B cell (primary cell): ENCODE data around the gene MYH10. TPM values are rescaled to one million over a fixed set of nuclear protein-coding genes. Genes with fewer than 3 reads are reported as not detected.

Source experiments
- ATAC-seq: fragments of 200-7000 bp; cut with Tn5 transposase; one replicate; pipeline ENCODE4 v1.10.0; 2021; ENCODE audit warnings: low read depth, mild to moderate bottlenecking, moderate number of reproducible peaks, moderate library complexity
- CTCF ChIA-PET: fragments of 350-600 bp; sonication (Branson Sonifier 250); formaldehyde crosslinking; loops from one replicate; lab custom pipeline; 2021; ENCODE audit warnings: antibody characterized with exemption, inconsistent platforms; lab: Charles Lee
- POLR2A ChIA-PET: fragments of 350-600 bp; sonication (Branson Sonifier 250); formaldehyde crosslinking; loops from one replicate; lab custom pipeline; 2021; ENCODE audit warnings: antibody characterized with exemption; lab: Charles Lee
- DNase-seq: peaks from one replicate; pipeline ENCODE4 v3.0.0; 2013
- H2AFZ ChIP-seq: 2 replicates; pipeline ENCODE4 v1.6.1; 2012; ENCODE audit warnings: mild to moderate bottlenecking, low read depth, low read length; ENCODE audit not compliant: insufficient read depth, poor library complexity, severe bottlenecking
- H3K27ac ChIP-seq, 2 donors: 1 replicate in 1 of 2; 2 replicates in 1 of 2; pipeline ENCODE4 v1.5.1; 2012 to 2013; ENCODE audit warnings: low read length in 2 of 2, mild to moderate bottlenecking in 2 of 2, moderate library complexity in 1 of 2
- H3K27me3 ChIP-seq, 4 experiments: fragments of 200-600 bp in 1 of 4; sonication (generic) in 1 of 4; replicated peaks in 1 of 4; 1 replicate in 2 of 4; 2 replicates in 2 of 4; pipeline versions ENCODE4 v1.6.1 to v1.7.0; 2013 to 2016; ENCODE audit warnings: low read length in 3 of 4, mild to moderate bottlenecking in 2 of 4, mixed read lengths in 1 of 4, moderate library complexity in 1 of 4; ENCODE audit not compliant: insufficient read depth in 4 of 4, control insufficient read depth in 3 of 4; ENCODE audit errors: control extremely low read depth in 1 of 4
- H3K36me3 ChIP-seq, 2 experiments: replicated peaks in 1 of 2; 1 replicate in 1 of 2; 2 replicates in 1 of 2; pipeline versions ENCODE4 v1.6.1 to v1.7.1; 2013; ENCODE audit warnings: low read length in 1 of 2; ENCODE audit not compliant: insufficient read depth in 2 of 2, control insufficient read depth in 1 of 2; ENCODE audit errors: control extremely low read depth in 1 of 2, extremely low read depth in 1 of 2
- H3K4me1 ChIP-seq, 2 donors: fragments of 200-600 bp in 1 of 2; sonication (generic) in 1 of 2; 1 replicate in 1 of 2; 2 replicates in 1 of 2; pipeline versions ENCODE4 v1.5.1 to v1.6.1; 2013 to 2017; ENCODE audit warnings: low read length in 2 of 2; ENCODE audit not compliant: control insufficient read depth in 2 of 2, insufficient read depth in 2 of 2
- H3K4me2 ChIP-seq: replicated peaks from 2 replicates; pipeline ENCODE3; 2012; ENCODE audit warnings: mild to moderate bottlenecking, low read depth, low read length; ENCODE audit not compliant: poor library complexity, severe bottlenecking
- H3K4me3 ChIP-seq, 5 experiments: fragments of 200-600 bp in 1 of 5; sonication (generic) in 1 of 5; 1 replicate in 3 of 5; 2 replicates in 2 of 5; pipeline versions ENCODE4 v1.5.1 to v1.7.0; 2011 to 2016; ENCODE audit warnings: low read length in 4 of 5, mild to moderate bottlenecking in 4 of 5, low read depth in 2 of 5, control low read depth in 1 of 5, moderate library complexity in 1 of 5; ENCODE audit not compliant: insufficient read depth in 1 of 5; ENCODE audit errors: control extremely low read depth in 1 of 5, extremely low read depth in 1 of 5
- H3K79me2 ChIP-seq: fragments of 200-600 bp; sonication (generic); one replicate; pipeline ENCODE4 v1.6.0; 2016; ENCODE audit warnings: low read length; ENCODE audit not compliant: control insufficient read depth, insufficient read depth
- H3K9ac ChIP-seq: fragments of 200-600 bp; sonication (generic); 2 replicates; pipeline ENCODE4 v1.6.1; 2017; ENCODE audit warnings: mild to moderate bottlenecking, low read length, moderate library complexity
- H3K9me3 ChIP-seq, 3 donors: one replicate each; pipeline versions ENCODE4 v1.6.1 to v1.7.1; 2013; ENCODE audit warnings: low read length in 2 of 3; ENCODE audit not compliant: control insufficient read depth in 2 of 3, insufficient read depth in 1 of 3; ENCODE audit errors: control extremely low read depth in 1 of 3
- H4K20me1 ChIP-seq: 2 replicates; pipeline ENCODE4 v1.6.0; 2012; ENCODE audit warnings: mild to moderate bottlenecking, low read length; ENCODE audit not compliant: insufficient read depth, control insufficient read depth, poor library complexity, severe bottlenecking
- H3K27ac Mint-ChIP-seq: one replicate; pipeline ENCODE4 v1.8.0; 2021; ENCODE audit warnings: mixed read lengths
- H3K27me3 Mint-ChIP-seq: one replicate; pipeline ENCODE4 v1.8.0; 2021; ENCODE audit warnings: mixed read lengths
- H3K4me1 Mint-ChIP-seq: one replicate; pipeline ENCODE4 v1.8.0; 2021; ENCODE audit warnings: mixed read lengths
- H3K4me3 Mint-ChIP-seq: one replicate; pipeline ENCODE4 v1.8.0; 2021; ENCODE audit warnings: mixed read lengths
- H3K9me3 Mint-ChIP-seq: one replicate; pipeline ENCODE4 v1.8.0; 2022; ENCODE audit warnings: mixed read lengths; ENCODE audit not compliant: insufficient read depth
- EZH2 ChIP-seq: IDR thresholded peaks from 2 replicates; pipeline ENCODE4 v1.6.1; 2012; ENCODE audit warnings: borderline replicate concordance, low read depth, mild to moderate bottlenecking, moderate library complexity, low read length; ENCODE audit not compliant: insufficient read depth, poor library complexity, severe bottlenecking
- WGBS: methylation state at CpG from one replicate; pipeline ENCODE4 v1.1.5; 2013; ENCODE audit warnings: missing lambda C conversion rate; ENCODE audit not compliant: insufficient coverage; 5-methylcytosine and 5-hydroxymethylcytosine counted together
- intact Hi-C: fragments of 100-400 bp; cut with micrococcal nuclease; formaldehyde crosslinking; loops from one replicate; pipeline ENCODE4 v1.10.0; 2022
- polyA plus RNA-seq: library from polyadenylated mRNA; depleted of rRNA; stranded (reverse); fragments of >200 nt; gene quantifications from 2 replicates; pipeline ENCODE4 v1.2.3, GENCODE V29; 2012
- total RNA-seq, 2 donors: library from RNA; stranded (reverse); fragments of 120-200 nt in 1 of 2; gene quantifications; 1 replicate in 1 of 2; 2 replicates in 1 of 2; pipeline versions ENCODE4 v1.2.3 to v1.2.4, GENCODE V29; 2013 to 2022
- TF ChIP-seq, protein P1 (sequence below): fragments of 200-600 bp; IDR thresholded peaks from one replicate; pipeline ENCODE4 v1.8.0; 2022; ENCODE audit warnings: antibody characterized with exemption, mild to moderate bottlenecking

The MYH10 gene
- total and polyA plus RNA-seq, 2 donors (not counting 1 experiment from before 2014, with no cell fraction given) = 0.04 to 1.7 TPM

DNA sequence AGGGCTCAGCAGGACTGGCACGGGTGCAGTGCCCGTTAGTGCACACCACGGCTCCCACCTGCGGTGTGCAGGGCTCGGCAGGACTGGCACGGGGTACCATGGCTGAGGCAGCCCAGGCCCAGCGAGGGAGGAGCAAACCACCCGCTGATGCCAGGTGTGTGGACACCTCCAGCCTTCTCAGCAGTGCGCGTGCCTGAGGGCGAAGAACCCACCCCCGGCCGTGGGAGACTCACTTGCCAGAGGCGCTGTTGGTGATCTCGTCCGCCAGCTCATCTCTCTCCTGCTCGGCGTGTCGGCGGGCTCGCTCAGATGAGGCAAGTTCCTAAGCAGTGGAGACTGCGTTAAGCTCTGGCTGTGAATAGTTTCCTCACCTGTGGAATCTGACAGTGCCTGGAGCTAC, 149.4 kb downstream of the MYH10 start:
- CTCF ChIA-PET = no interaction called here
- Histone ChIP-seq H3K79me2 (no peaks in the 10 kb centered on the region), H3K4me1 (no peaks in the 10 kb centered on the region), H3K4me3 (no peak overlapping the region), H3K9ac (no peak overlapping the region), H2AFZ (no peak overlapping the region), H3K27me3 (no peaks in the 10 kb centered on the region), H3K4me2 (no peak overlapping the region), H3K27ac (no peak overlapping the region), H3K9me3 (peaks cover 2 to 13% (median 8%) of the 10 kb centered on the region in 3 donors), H3K36me3 (peaks cover 1 to 33% of the 10 kb centered on the region in 2 experiments), H4K20me1 (no peaks in the 10 kb centered on the region)
- DNase-seq = no peak
- over 99% methylated on average over 19 of the region's 22 CpGs for WGBS
- no peak overlapping the region for H3K27ac Mint-ChIP-seq
- H3K27me3 Mint-ChIP-seq = no peaks in the 10 kb centered on the region
- no peaks in the 10 kb centered on the region for H3K9me3 Mint-ChIP-seq
- H3K4me1 Mint-ChIP-seq = no peaks in the 10 kb centered on the region
- TF ChIP-seq, protein P1, sequence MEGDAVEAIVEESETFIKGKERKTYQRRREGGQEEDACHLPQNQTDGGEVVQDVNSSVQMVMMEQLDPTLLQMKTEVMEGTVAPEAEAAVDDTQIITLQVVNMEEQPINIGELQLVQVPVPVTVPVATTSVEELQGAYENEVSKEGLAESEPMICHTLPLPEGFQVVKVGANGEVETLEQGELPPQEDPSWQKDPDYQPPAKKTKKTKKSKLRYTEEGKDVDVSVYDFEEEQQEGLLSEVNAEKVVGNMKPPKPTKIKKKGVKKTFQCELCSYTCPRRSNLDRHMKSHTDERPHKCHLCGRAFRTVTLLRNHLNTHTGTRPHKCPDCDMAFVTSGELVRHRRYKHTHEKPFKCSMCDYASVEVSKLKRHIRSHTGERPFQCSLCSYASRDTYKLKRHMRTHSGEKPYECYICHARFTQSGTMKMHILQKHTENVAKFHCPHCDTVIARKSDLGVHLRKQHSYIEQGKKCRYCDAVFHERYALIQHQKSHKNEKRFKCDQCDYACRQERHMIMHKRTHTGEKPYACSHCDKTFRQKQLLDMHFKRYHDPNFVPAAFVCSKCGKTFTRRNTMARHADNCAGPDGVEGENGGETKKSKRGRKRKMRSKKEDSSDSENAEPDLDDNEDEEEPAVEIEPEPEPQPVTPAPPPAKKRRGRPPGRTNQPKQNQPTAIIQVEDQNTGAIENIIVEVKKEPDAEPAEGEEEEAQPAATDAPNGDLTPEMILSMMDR = no peak
- no peak for TF ChIP-seq EZH2
- no peak for ATAC-seq
- POLR2A ChIA-PET = no interaction called here
- no peak overlapping the region for H3K4me3 Mint-ChIP-seq
- intact Hi-C loops = no loop called here

DNA sequence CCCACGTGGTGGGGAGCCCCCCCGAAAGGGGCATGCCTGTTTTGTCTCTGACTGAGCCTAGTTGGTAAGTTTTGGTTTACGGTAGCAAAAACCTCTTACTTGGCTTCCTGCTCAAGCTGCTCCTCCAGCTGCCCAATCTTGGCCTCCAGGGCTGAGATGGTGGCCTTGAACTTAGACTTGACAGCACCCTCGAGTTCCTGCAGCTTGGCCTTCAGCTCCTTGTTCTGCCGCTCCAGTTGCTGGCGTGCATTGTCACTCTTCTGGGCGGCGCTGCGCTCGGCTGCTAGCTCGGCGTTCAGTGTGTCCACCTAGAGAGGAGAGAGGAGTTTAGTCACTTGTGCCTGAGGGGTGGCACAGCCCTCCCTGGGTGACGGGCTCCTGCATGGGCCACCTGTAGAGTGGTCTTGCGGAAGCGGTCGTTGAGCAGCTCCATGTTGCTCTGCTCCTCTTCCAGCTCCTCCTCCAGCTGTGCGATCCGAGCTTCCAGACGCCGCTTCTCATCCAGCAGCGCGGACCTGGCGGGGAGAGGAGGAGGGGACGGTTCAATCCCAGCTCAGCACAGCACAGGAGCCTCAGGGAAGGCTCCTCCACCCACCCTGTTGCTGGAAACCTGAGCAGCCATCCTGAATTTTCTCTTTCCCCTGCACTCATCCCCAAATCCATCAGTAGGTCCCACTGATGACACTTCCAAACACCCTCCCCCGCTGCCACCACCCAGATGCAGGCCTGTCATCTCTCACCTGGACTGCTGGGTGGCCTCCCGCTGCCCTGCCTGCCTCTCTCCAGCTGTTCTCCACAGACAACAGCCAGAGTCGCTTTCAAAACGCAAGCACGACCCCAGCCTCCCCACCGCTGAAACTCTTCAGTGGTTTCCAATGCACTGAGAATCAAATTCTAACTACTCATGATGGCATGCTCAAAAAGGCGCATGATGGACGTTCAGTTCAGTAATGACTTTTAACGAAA, 150.2 kb downstream of the MYH10 start:
- intact Hi-C loops = no loop called here

More for the DNA sequence above, 150.2 kb downstream of the MYH10 start:
- no peaks in the 10 kb centered on the region for H3K9me3 Mint-ChIP-seq
- no peak overlapping the region for H3K4me3 Mint-ChIP-seq
- Histone ChIP-seq H4K20me1 (no peaks in the 10 kb centered on the region), H3K27ac (no peak overlapping the region), H3K79me2 (no peaks in the 10 kb centered on the region), H3K4me3 (no peak overlapping the region), H3K4me2 (no peak overlapping the region), H3K4me1 (no peaks in the 10 kb centered on the region), H3K9me3 (peaks cover 2 to 13% (median 8%) of the 10 kb centered on the region in 3 donors), H3K9ac (no peak overlapping the region), H3K36me3 (peaks cover 1 to 33% of the 10 kb centered on the region in 2 experiments), H2AFZ (no peak overlapping the region), H3K27me3 (no peaks in the 10 kb centered on the region)
- H3K27ac Mint-ChIP-seq = no peak overlapping the region
- H3K4me1 Mint-ChIP-seq = no peaks in the 10 kb centered on the region
- ChIA-PET CTCF (no interaction called here), POLR2A (no interaction called here)
- DNase-seq (no peak), ATAC-seq (no peak)
- no peaks in the 10 kb centered on the region for H3K27me3 Mint-ChIP-seq
- 97% methylated on average over 19 of the region's 33 CpGs for WGBS
- no peak for TF ChIP-seq EZH2
